Ishikawa (cell line): ENCODE measurements around the gene IL1RAPL1.

Experiments used
- EP300 ChIP-seq: IDR thresholded peaks from 2 replicates; pipeline ENCODE4 v1.6.1; 2012; ENCODE audit warnings: borderline replicate concordance
- NFIC ChIP-seq: IDR thresholded peaks from 2 replicates; pipeline ENCODE4 v1.6.1; 2012
- TAF1 ChIP-seq: IDR thresholded peaks from 2 replicates; pipeline ENCODE4 v1.6.1; 2012; ENCODE audit warnings: low read depth, mild to moderate bottlenecking
- TEAD4 ChIP-seq: IDR thresholded peaks from 2 replicates; pipeline ENCODE4 v1.6.1; 2012
- YY1 ChIP-seq: IDR thresholded peaks from 2 replicates; pipeline ENCODE4 v1.6.1; 2012; ENCODE audit warnings: low read depth
- TF ChIP-seq, protein P1 (sequence below): IDR thresholded peaks from 2 replicates; pipeline ENCODE4 v1.6.1; 2012; ENCODE audit warnings: low read depth, mild to moderate bottlenecking
- TF ChIP-seq, protein P2 (sequence below): IDR thresholded peaks from 2 replicates; pipeline ENCODE4 v1.6.1; 2012
- TF ChIP-seq, protein P3 (sequence below): IDR thresholded peaks from 2 replicates; pipeline ENCODE4 v1.6.1; 2012

DNA sequence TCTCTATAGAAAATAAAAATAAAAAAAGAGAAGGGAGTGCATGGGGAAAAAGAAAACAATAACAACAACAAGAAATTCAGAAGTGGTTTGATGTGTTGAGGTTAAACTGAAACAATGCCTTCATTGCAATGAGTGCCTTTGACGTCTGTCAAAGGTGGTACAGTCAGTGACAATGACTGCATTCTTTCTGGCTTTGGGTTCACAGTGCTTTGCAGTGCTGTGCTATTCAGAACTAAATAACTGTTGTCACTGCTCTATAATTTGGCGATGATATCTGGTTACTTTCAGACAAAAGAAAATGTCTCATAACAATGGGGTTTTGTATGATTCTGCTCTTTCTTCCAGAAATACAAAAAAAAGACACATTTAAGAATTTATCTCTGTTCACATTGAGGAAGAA is 1139.6 kb downstream of the IL1RAPL1 start:
- TF ChIP-seq EP300 (no peak), NFIC (no peak), YY1 (no peak), TAF1 (no peak), TEAD4 (no peak)
- TF ChIP-seq, protein P1, sequence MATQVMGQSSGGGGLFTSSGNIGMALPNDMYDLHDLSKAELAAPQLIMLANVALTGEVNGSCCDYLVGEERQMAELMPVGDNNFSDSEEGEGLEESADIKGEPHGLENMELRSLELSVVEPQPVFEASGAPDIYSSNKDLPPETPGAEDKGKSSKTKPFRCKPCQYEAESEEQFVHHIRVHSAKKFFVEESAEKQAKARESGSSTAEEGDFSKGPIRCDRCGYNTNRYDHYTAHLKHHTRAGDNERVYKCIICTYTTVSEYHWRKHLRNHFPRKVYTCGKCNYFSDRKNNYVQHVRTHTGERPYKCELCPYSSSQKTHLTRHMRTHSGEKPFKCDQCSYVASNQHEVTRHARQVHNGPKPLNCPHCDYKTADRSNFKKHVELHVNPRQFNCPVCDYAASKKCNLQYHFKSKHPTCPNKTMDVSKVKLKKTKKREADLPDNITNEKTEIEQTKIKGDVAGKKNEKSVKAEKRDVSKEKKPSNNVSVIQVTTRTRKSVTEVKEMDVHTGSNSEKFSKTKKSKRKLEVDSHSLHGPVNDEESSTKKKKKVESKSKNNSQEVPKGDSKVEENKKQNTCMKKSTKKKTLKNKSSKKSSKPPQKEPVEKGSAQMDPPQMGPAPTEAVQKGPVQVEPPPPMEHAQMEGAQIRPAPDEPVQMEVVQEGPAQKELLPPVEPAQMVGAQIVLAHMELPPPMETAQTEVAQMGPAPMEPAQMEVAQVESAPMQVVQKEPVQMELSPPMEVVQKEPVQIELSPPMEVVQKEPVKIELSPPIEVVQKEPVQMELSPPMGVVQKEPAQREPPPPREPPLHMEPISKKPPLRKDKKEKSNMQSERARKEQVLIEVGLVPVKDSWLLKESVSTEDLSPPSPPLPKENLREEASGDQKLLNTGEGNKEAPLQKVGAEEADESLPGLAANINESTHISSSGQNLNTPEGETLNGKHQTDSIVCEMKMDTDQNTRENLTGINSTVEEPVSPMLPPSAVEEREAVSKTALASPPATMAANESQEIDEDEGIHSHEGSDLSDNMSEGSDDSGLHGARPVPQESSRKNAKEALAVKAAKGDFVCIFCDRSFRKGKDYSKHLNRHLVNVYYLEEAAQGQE: no peak
- TF ChIP-seq, protein P2, sequence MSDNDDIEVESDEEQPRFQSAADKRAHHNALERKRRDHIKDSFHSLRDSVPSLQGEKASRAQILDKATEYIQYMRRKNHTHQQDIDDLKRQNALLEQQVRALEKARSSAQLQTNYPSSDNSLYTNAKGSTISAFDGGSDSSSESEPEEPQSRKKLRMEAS: no peak
- TF ChIP-seq, protein P3, sequence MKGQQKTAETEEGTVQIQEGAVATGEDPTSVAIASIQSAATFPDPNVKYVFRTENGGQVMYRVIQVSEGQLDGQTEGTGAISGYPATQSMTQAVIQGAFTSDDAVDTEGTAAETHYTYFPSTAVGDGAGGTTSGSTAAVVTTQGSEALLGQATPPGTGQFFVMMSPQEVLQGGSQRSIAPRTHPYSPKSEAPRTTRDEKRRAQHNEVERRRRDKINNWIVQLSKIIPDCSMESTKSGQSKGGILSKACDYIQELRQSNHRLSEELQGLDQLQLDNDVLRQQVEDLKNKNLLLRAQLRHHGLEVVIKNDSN: no peak
